ENCODE results near the gene PIEZO2.

Gene PIEZO2

GRCh38 chr18:10789180-10789579, 360.2 kb downstream of the PIEZO2 start (continued):
- TF ChIP-seq AEBP2 (tag by site-specific recombination; IDR thresholded peaks at IDR 0.05; ENCODE audit: borderline replicate concordance), result no peak
- no peak for TF ChIP-seq SP7 (tag by site-specific recombination; IDR thresholded peaks at IDR 0.05)

- Histone ChIP-seq H3K27ac (ENCODE audit: extremely low read depth, low read depth, low read length) (no peak overlapping the region), H3K9me3 (ENCODE audit: control insufficient read depth, insufficient read depth, low read depth, low read length) (no peaks in the 10 kb centered on the region), H3K36me3 (ENCODE audit: control insufficient read depth in 2 of 2, insufficient read depth in 1 of 2, low read length in 2 of 2) (no peaks in the 10 kb centered on the region), H3K4me1 (ENCODE audit: control insufficient read depth, insufficient read depth, low read length) (no peaks in the 10 kb centered on the region), H3K4me3 (ENCODE audit: low read depth, low read length) (no peak overlapping the region)
- POLR2A ChIA-PET, result no interaction called here
- CTCF ChIA-PET, result interaction anchor here (0.6 to 5.5 kb wide), 36 partner anchors 8 to 537 kb away, joined by 3 to 40 read pairs (median 4); no protein-coding TSS in a partner anchor
- no peak for TF ChIP-seq ZNF473 (tag by site-specific recombination; IDR thresholded peaks at IDR 0.05)
- 0 out of 2 replicates have a peak, but pooled peaks have one; percentile 33 for TF ChIP-seq CTCF (tag by site-specific recombination; IDR thresholded peaks at IDR 0.05)
- TF ChIP-seq ZNF837 (tag by site-specific recombination; IDR thresholded peaks at IDR 0.05), result no peak
- TF ChIP-seq PRDM1 (tag by site-specific recombination; IDR thresholded peaks at IDR 0.05), result peak; percentile 44; the same call in 1 of the 2 replicates
- TF ChIP-seq ZNF660 (tag by site-specific recombination; IDR thresholded peaks at IDR 0.05), result peak; percentile 66; the same call in 1 of the 2 replicates
- TF ChIP-seq ZNF654 (tag by site-specific recombination; IDR thresholded peaks at IDR 0.05; ENCODE audit: low read depth), result peak; percentile 50
- TF ChIP-seq ZNF777 (tag by site-specific recombination; IDR thresholded peaks at IDR 0.05; ENCODE audit: borderline replicate concordance), result no peak
Measured at GRCh38 chr18:10787293-10787901, 362.0 kb downstream of the PIEZO2 start.

GRCh38 chr18:10785798-10786197, 363.6 kb downstream of the PIEZO2 start:
- POLR2A ChIA-PET, result no interaction called here
- Histone ChIP-seq H3K9me3 (ENCODE audit: control insufficient read depth, insufficient read depth, low read depth, low read length) (no peaks in the 10 kb centered on the region), H3K36me3 (ENCODE audit: control insufficient read depth in 2 of 2, insufficient read depth in 1 of 2, low read length in 2 of 2) (no peaks in the 10 kb centered on the region), H3K27ac (ENCODE audit: extremely low read depth, low read depth, low read length) (no peak overlapping the region), H3K4me3 (ENCODE audit: low read depth, low read length) (no peak overlapping the region), H3K4me1 (ENCODE audit: control insufficient read depth, insufficient read depth, low read length) (no peaks in the 10 kb centered on the region)
- CTCF ChIA-PET, result interaction anchor here (0.7 to 5.5 kb wide), 11 partner anchors 10 to 1148 kb away, joined by 3 to 40 read pairs (median 13); no protein-coding TSS in a partner anchor
- no peak for TF ChIP-seq ZNF302 (tag by site-specific recombination; IDR thresholded peaks at IDR 0.05; ENCODE audit: low read depth)
- TF ChIP-seq ZSCAN5A (tag by site-specific recombination; IDR thresholded peaks at IDR 0.05), result no peak
- peak; percentile 72 for TF ChIP-seq ZNF623 (tag by site-specific recombination; IDR thresholded peaks at IDR 0.05)
- TF ChIP-seq SP2 (tag by site-specific recombination; IDR thresholded peaks at IDR 0.05), result no peak

- ChIA-PET POLR2A (no interaction called here), CTCF (interaction anchor here (0.6 to 5.5 kb wide), 5 partner anchors 10 to 1713 kb away, joined by 3 to 40 read pairs (median 6); no protein-coding TSS in a partner anchor)
- Histone ChIP-seq H3K36me3 (ENCODE audit: control insufficient read depth in 2 of 2, insufficient read depth in 1 of 2, low read length in 2 of 2) (no peaks in the 10 kb centered on the region), H3K9me3 (ENCODE audit: control insufficient read depth, insufficient read depth, low read depth, low read length) (no peaks in the 10 kb centered on the region), H3K4me3 (ENCODE audit: low read depth, low read length) (no peak overlapping the region), H3K27ac (ENCODE audit: extremely low read depth, low read depth, low read length) (no peak overlapping the region), H3K4me1 (ENCODE audit: control insufficient read depth, insufficient read depth, low read length) (no peaks in the 10 kb centered on the region)
- TF ChIP-seq ZSCAN18 (tag by site-specific recombination; IDR thresholded peaks at IDR 0.05) (no peak), ZNF140 (tag by site-specific recombination; IDR thresholded peaks at IDR 0.05) (no peak), ZNF311 (tag by site-specific recombination; IDR thresholded peaks at IDR 0.05; ENCODE audit: borderline replicate concordance) (no peak), BCL11B (tag by site-specific recombination; IDR thresholded peaks at IDR 0.05; ENCODE audit: low read depth) (no peak), MYNN (tag by site-specific recombination; IDR thresholded peaks at IDR 0.05; ENCODE audit: borderline replicate concordance) (no peak), ZNF292 (tag by site-specific recombination; IDR thresholded peaks at IDR 0.05; ENCODE audit: borderline replicate concordance, low read depth) (no peak), ZNF121 (tag by site-specific recombination; IDR thresholded peaks at IDR 0.05) (no peak), ZNF658 (tag by site-specific recombination; IDR thresholded peaks at IDR 0.05) (no peak)
Measured at GRCh38 chr18:10784596-10785202, 364.7 kb downstream of the PIEZO2 start.
